K562 (cell line): ENCODE results near the gene MCM3.

Experiments
- ARID2 ChIP-seq: fragments of 450-650 bp; IDR thresholded peaks from 2 replicates; pipeline ENCODE4 v1.6.1; 2017; ENCODE audit warnings: antibody characterized with exemption, mild to moderate bottlenecking
- CTCF ChIP-seq, 3 experiments: IDR thresholded peaks in 2 of 3; conservative IDR thresholded peaks in 1 of 3; 2 replicates each; pipeline ENCODE4 v1.5.1; 2011 to 2012; ENCODE audit warnings: low read length in 3 of 3, mild to moderate bottlenecking in 3 of 3, control low read depth in 2 of 3, improper control_type of control experiment in 1 of 3, inconsistent platforms in 1 of 3, low read depth in 1 of 3, mixed read lengths in 1 of 3, moderate library complexity in 1 of 3; ENCODE audit not compliant: insufficient read depth in 2 of 3
- NFIC ChIP-seq: fragments of 450-650 bp; IDR thresholded peaks from 2 replicates; pipeline ENCODE4 v1.6.1; 2017; ENCODE audit warnings: mild to moderate bottlenecking, inconsistent platforms
- PHF8 ChIP-seq: fragments of 200-600 bp; sonication (generic); IDR thresholded peaks from 2 replicates; pipeline ENCODE4 v1.6.1; 2012; ENCODE audit warnings: mixed run types, mild to moderate bottlenecking, inconsistent platforms, low read length, moderate library complexity, borderline replicate concordance
- RAD21 ChIP-seq, 2 experiments: fragments of 250-450 bp in 1 of 2; fragments of 450-650 bp in 1 of 2; sonication (Bioruptor Pico) in 1 of 2; formaldehyde crosslinking in 1 of 2; IDR thresholded peaks in 1 of 2; conservative IDR thresholded peaks in 1 of 2; 2 replicates each; pipeline versions ENCODE4 v1.4.0 to v1.8.0; 2020 to 2022; ENCODE audit warnings: mild to moderate bottlenecking in 2 of 2, moderate library complexity in 1 of 2
- RBM17 ChIP-seq: fragments of 200-400 bp; formaldehyde crosslinking; IDR thresholded peaks from 2 replicates; pipeline ENCODE4 v1.6.1; 2017; ENCODE audit warnings: low read depth, mild to moderate bottlenecking, low read length, borderline replicate concordance
- SIRT6 ChIP-seq: IDR thresholded peaks from one replicate; pipeline ENCODE4 v1.6.1; 2012; ENCODE audit warnings: low read depth, mild to moderate bottlenecking, control low read depth, inconsistent platforms, low read length, moderate library complexity
- SMAD1 ChIP-seq: fragments of 150-350 bp; IDR thresholded peaks from 2 replicates; pipeline ENCODE4 v1.6.1; 2014; ENCODE audit warnings: low read length, low read depth; ENCODE audit not compliant: partially characterized antibody
- SP2 ChIP-seq: IDR thresholded peaks from 2 replicates; pipeline ENCODE4 v1.6.1; 2011; ENCODE audit warnings: mild to moderate bottlenecking, low read depth, low read length, moderate library complexity; ENCODE audit not compliant: poor library complexity, severe bottlenecking; ENCODE audit errors: extremely low read depth
- ZBTB7A ChIP-seq: IDR thresholded peaks from 2 replicates; pipeline ENCODE4 v1.6.1; 2011; ENCODE audit warnings: low read depth, mild to moderate bottlenecking, low read length, moderate library complexity, borderline replicate concordance; ENCODE audit not compliant: control insufficient read depth
- ZKSCAN8 ChIP-seq: fragments of 200-800 bp; sonication (Bioruptor generic); IDR thresholded peaks from 2 replicates; pipeline ENCODE4 v1.6.1; 2016; ENCODE audit warnings: missing genetic modification characterization, missing compliant biosample characterization
- ZNF280B ChIP-seq: fragments of 250-450 bp; sonication (Bioruptor Pico); IDR thresholded peaks from 2 replicates; pipeline ENCODE4 v1.5.1; 2021; ENCODE audit warnings: mild to moderate bottlenecking

GRCh38 chr6:52284131-52284459, 447 bp downstream of the MCM3 start:
- TF ChIP-seq CTCF (IDR thresholded peaks at IDR 0.05 in 2 of 3, conservative IDR thresholded peaks at IDR 0.05 in 1 of 3; ENCODE audit: insufficient read depth in 2 of 3, low read depth in 1 of 3, low read length in 3 of 3) (no peak), RAD21 (CRISPR knock-in tag; conservative IDR thresholded peaks at IDR 0.05 in 1 of 2, IDR thresholded peaks at IDR 0.05 in 1 of 2) (no peak), PHF8 (no peak), NFIC (no peak), SMAD1 (no peak), ARID2 (no peak), ZKSCAN8 (CRISPR knock-in tag) (no peak), ZNF280B (CRISPR knock-in tag) (no peak), SP2 (no peak), RBM17 (no peak), ZBTB7A (no peak), SIRT6 (no peak)
